Measurements from ENCODE around the gene BTBD9. TPM values are rescaled to one million over a fixed set of nuclear protein-coding genes. Genes with fewer than 3 reads are reported as not detected.

BTBD9 gene
- total and polyA plus RNA-seq, 2 of the 13 experiments (the other 11 are each of a cell fraction or from before 2014, with no cell fraction given), result 1.2 to 3.0 TPM

GRCh38 chr6:38244869-38245268 lies 394.9 kb downstream of the BTBD9 start (continued):
- no peak for TF ChIP-seq TEF (CRISPR knock-in tag; IDR thresholded peaks at IDR 0.05)

- POLR2A ChIA-PET, result no interaction called here
- ATAC-seq, result no peak
- no peak for DNase-seq (ENCODE audit: low spot score)
- Histone ChIP-seq H3K27ac (ENCODE audit: extremely low read length, insufficient read depth, low read length) (no peak overlapping the region), H3K79me2 (ENCODE audit: insufficient read depth, low read length) (no peaks in the 10 kb centered on the region), H3K4me1 (ENCODE audit: insufficient read depth, low read length) (no peaks in the 10 kb centered on the region), H3K4me2 (ENCODE audit: low read depth, low read length) (no peak overlapping the region), H3K9me3 (ENCODE audit: low read length) (no peaks in the 10 kb centered on the region), H4K20me1 (ENCODE audit: insufficient read depth, low read length) (no peaks in the 10 kb centered on the region), H3K4me3 (replicated peaks in 1 of 3; ENCODE audit: insufficient read depth in 1 of 3, low read depth in 2 of 3, low read length in 3 of 3) (no peak overlapping the region), H3K36me3 (replicated peaks in 1 of 2; ENCODE audit: control insufficient read depth in 1 of 2, insufficient read depth in 2 of 2, low read length in 2 of 2) (no peaks in the 10 kb centered on the region), H2AFZ (ENCODE audit: low read length) (no peak overlapping the region), H3K9ac (ENCODE audit: insufficient read depth, low read depth, low read length) (no peak overlapping the region), H3K27me3 (ENCODE audit: control insufficient read depth in 1 of 2, insufficient read depth in 2 of 2, low read length in 2 of 2) (no peaks in the 10 kb centered on the region)
- intact Hi-C loops (cut with micrococcal nuclease; ENCODE audit: unreplicated experiment) (no loop called here), in situ Hi-C loops (cut with HindIII; ENCODE audit: extremely low pct_ligation_motif_present, low pct_unique_long_range_greater_than_20kb) (no loop called here)
- no peak for FAIRE-seq
- 40% methylated on average over 7 of the region's 7 CpGs for WGBS (ENCODE audit: low lambda C conversion rate)
- BruUV-seq (replicated peaks), result no TSS peak
- CTCF ChIA-PET (ENCODE audit: low intra/inter-chr PET ratio, low total read pairs), result no interaction called here
- TF ChIP-seq ZNF235 (CRISPR knock-in tag; IDR thresholded peaks at IDR 0.05; ENCODE audit: borderline replicate concordance) (no peak), HOXA5 (CRISPR knock-in tag; IDR thresholded peaks at IDR 0.05) (no peak), ZNF281 (CRISPR knock-in tag; IDR thresholded peaks at IDR 0.05; ENCODE audit: borderline replicate concordance) (no peak), ERF (CRISPR knock-in tag; IDR thresholded peaks at IDR 0.05) (no peak), ZBED4 (CRISPR knock-in tag; IDR thresholded peaks at IDR 0.05; ENCODE audit: borderline replicate concordance) (no peak), ZNF513 (CRISPR knock-in tag; conservative IDR thresholded peaks at IDR 0.05) (no peak), ZC3H4 (CRISPR knock-in tag; IDR thresholded peaks at IDR 0.05; ENCODE audit: borderline replicate concordance) (no peak), HNF1B (CRISPR knock-in tag; IDR thresholded peaks at IDR 0.05) (no peak), JARID2 (CRISPR knock-in tag; IDR thresholded peaks at IDR 0.05; ENCODE audit: insufficient replicate concordance) (no peak)
Measured at GRCh38 chr6:38241200-38241871, 398.4 kb downstream of the BTBD9 start.
